SK-N-MC (cell line): ENCODE data around the gene GREB1.

Source experiments
- EZH2 ChIP-seq: fragments of 200-600 bp; sonication (generic); IDR thresholded peaks from one replicate; pipeline ENCODE4 v1.6.1; 2017; ENCODE audit warnings: antibody characterized with exemption
- POLR2AphosphoS5 ChIP-seq: IDR thresholded peaks from 2 replicates; pipeline ENCODE4 v1.6.1; 2012; ENCODE audit warnings: mild to moderate bottlenecking, low read depth, low read length, borderline replicate concordance

- no peak for TF ChIP-seq EZH2
- no peak for TF ChIP-seq POLR2AphosphoS5
Observed at GRCh38 chr2:11672407-11672806, 138.6 kb downstream of the GREB1 start.
